HG02678 (cell line): Measurements from ENCODE around the gene ADAMTS4.

Source experiments
- ATAC-seq: cut with Tn5 transposase; IDR thresholded peaks from one replicate; pipeline ENCODE4 v1.9.1; 2021; ENCODE audit warnings: mild to moderate bottlenecking, moderate library complexity; ENCODE audit not compliant: unreplicated experiment

The ADAMTS4 gene

DNA sequence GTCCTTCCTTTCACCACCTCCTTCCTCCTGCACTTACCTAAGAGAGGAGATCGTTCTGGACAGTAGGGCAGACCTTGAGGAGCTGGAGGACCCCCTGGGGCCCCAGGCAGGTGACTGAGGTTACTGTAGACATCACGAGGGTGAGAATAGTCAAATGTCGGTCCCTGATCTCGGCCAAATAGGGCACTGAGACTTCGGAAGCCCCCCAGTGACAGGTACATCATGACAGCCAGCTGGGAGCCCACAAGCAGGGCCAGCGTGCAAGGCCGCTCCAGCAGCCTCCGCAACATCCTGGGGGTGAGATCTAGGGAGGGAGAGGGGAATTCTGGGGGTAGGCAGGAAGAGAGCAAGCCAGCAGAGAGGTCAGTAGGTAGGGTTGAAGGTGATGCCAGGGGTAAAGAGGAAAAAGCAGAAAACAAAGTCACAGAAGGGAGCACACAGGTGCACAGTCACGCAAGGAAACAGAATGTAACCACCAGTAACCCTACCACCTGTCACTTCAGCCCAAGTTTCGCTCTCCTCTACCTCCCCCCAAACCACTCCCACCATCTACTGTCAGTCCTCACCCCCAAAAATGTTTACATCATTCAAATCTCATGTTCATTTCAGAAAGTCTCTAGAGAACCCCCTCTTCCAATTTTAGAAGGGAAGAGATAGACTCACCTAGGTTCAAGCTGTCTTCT is 22.9 kb downstream of the ADAMTS4 start:
- peak; percentile 33 for ATAC-seq

GRCh38 chr1:161174911-161175310 is 23.9 kb downstream of the ADAMTS4 start:
- no peak for ATAC-seq

DNA sequence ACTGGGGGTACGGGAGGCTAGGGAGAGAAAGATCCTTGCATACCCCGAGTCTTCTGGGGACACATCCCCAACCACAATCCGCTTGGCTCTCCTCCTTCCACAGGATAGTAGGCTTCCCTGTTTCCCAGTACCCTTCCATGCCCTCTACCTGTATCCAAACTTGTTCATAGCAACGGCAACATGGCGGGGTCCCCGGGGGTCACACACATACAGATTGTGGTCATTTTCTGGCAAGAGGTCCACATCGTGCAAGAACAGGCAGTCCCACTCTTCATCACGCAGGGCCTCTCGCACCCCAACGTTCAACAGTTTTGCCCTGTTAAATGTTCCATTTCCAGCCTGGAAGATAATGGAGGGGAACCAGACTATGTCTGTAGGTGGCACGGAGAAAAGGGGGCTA is 25.1 kb downstream of the ADAMTS4 start:
- no peak for ATAC-seq

GRCh38 chr1:161172776-161173376 is 26.0 kb downstream of the ADAMTS4 start:
- ATAC-seq, result no peak

DNA sequence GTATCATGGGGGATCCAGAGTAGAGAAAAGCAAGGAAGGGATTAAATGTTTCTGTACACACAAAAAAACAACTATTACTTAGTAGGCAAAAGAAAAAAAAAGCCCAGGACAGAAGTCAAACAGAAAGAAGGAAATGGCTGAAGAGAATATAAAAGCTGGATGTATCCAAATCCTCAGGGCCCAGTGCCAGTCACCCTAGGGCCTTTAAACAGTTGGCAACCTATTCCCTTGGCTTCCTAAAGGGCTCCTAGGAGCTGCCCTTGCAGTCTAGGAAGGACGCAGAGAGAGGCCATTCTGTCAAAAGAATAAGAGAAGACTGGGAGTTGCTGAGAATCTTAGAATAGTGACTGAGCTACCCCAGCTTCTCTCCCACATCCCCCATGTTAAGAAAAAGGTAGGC is 26.5 kb downstream of the ADAMTS4 start:
- ATAC-seq, result no peak

DNA sequence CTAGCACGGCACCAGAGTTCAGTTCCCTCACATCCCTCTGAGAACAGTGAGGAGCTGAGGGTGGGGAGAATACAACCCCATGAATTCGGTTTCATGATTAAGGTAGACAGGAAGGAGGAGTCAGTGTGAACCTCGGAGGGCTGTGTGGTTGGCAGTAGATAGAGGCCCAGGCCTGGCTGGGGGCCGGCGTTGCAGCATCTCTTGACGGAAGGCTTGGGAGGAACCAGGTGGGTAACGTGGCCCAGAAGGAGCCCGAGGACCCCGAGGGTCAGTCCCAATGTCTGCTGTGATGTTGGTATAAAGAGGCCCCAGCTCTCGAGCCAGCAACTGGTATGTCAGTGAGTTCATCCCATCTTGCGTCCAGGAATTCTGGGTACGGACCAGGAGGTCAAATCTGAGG is 27.2 kb downstream of the ADAMTS4 start:
- no peak for ATAC-seq

DNA sequence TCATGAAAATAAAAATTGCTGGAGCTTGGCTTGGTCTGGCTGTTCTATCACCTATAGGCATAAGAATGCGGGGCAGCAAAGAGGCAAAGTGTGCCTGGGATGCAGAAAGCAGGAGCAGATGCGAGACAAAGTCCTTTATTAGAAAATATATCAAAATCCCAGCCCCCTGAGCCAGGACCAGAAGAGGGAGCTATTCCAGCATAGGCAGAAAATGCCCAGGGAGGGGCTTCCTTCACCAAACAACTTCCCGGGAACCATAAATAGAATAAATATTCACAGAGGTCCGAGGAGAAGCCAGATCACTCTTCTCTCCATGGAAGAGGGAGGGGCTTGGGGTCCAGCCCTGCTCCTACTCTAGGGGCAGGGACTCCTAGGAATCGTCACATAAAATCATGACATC is 27.7 kb downstream of the ADAMTS4 start:
- ATAC-seq, result no peak

GRCh38 chr1:161168906-161169305 is 29.9 kb downstream of the ADAMTS4 start:
- no peak for ATAC-seq

DNA sequence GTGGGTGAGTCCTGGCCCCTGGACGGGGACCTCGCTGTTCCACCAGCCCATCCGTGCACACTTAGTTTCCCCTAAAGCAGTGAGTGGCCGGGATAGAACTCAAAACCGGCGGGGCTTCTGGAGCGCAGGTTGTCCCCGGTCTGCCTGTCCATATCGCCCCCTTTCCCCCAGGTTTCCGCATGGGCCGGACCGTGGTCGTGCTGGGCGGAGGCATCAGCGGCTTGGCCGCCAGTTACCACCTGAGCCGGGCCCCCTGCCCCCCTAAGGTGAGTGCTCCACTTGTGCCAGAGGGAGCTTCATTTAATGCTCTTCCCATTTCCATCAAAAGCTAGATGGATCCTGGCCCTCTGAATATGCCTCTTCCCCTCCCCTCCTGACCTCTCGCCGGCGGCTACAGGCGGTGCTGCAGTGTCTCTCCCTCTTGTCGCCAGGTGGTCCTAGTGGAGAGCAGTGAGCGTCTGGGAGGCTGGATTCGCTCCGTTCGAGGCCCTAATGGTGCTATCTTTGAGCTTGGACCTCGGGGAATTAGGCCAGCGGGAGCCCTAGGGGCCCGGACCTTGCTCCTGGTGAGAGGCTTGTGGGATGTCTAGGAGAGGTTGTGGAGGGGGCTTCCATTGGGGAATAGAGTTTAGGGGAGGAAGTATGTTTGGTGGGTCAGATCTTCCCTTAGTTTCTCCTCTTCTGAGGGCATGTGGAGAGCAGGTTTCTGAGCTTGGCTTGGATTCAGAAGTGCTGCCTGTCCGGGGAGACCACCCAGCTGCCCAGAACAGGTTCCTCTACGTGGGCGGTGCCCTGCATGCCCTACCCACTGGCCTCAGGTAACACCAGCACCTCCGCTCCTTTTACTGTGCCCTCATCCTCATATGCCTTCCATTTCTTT is 31.9 kb downstream of the ADAMTS4 start:
- ATAC-seq, result no peak

GRCh38 chr1:161165742-161166668 is 32.8 kb downstream of the ADAMTS4 start, which contains the start of gene PPOX:
Gene PPOX (plus strand): TSS chr1:161166426. CDS start chr1:161166848, 422 bp downstream.
- ATAC-seq, result peak; percentile 94

DNA sequence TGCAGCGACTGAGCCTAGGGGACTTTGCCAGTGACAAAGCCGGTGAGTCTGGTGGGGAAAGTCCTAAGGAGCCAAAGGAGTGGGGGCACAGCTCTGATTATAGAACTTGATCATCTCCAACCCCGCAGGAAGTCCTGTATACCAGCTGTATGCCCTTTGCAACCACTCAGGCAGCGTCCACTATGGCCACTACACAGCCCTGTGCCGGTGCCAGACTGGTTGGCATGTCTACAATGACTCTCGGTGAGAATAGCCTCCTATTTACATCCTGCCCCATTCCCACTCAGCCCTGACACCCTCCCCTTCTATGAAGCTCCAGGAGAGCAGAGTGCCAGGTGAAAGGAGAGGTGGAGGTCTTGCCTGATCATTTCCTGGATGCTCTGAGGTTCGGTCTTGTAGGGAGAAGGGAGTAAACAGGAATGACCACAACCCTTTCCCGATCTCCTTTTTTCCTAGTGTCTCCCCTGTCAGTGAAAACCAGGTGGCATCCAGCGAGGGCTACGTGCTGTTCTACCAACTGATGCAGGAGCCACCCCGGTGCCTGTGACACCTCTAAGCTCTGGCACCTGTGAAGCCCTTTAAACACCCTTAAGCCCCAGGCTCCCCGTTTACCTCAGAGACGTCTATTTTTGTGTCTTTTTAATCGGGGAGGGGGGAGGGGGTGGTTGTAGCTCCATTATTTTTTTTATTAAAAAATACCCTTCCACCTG is 33.8 kb downstream of the ADAMTS4 start:
- ATAC-seq, result no peak

DNA sequence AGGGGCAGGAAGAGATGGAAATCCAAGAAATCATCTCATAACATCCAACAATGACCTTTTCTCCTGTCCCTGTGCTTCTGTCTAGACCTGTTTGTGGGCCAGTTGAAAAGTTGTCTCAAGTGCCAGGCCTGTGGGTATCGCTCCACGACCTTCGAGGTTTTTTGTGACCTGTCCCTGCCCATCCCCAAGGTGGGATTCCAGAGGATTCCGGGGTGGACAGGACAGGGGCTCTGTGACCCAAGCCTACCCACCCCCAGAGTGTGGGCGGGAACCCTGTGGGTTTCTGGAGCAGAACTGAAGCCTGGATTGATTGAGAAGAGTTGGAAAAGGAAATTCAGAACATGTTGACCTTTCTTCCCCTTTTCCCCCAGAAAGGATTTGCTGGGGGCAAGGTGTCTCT is 35.1 kb downstream of the ADAMTS4 start:
- ATAC-seq, result no peak

DNA sequence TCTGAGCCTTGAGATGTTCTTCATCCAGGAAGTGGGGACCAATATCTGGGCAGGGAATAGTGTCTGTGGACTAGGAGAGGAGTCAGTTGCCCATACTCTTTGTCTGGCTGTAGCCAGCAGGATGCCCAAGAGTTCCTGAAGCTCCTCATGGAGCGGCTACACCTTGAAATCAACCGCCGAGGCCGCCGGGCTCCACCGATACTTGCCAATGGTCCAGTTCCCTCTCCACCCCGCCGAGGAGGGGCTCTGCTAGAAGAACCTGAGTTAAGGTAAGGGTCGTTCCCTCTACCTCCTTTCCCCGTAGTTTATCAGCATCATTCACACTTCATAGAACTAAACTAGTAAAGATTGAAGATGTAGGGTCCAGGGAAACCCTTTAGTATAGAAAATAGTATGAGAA is 36.0 kb downstream of the ADAMTS4 start:
- ATAC-seq, result no peak

DNA sequence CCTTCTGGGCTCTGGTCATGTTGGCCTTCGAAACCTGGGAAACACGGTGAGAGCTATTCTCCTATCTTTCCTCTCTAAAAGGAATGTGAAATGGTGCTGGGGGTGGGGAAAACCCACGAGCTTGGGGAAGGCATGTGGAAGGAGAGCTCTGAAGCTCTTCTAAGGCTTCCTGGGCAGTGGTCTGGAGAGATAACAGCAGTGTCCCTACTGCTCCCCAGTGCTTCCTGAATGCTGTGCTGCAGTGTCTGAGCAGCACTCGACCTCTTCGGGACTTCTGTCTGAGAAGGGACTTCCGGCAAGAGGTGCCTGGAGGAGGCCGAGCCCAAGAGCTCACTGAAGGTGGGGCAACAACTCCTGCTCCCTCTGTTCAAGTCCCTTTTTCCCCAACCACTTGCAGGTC is 36.8 kb downstream of the ADAMTS4 start:
- ATAC-seq, result no peak

GRCh38 chr1:161161652-161162051 is 37.2 kb downstream of the ADAMTS4 start:
- ATAC-seq, result no peak

DNA sequence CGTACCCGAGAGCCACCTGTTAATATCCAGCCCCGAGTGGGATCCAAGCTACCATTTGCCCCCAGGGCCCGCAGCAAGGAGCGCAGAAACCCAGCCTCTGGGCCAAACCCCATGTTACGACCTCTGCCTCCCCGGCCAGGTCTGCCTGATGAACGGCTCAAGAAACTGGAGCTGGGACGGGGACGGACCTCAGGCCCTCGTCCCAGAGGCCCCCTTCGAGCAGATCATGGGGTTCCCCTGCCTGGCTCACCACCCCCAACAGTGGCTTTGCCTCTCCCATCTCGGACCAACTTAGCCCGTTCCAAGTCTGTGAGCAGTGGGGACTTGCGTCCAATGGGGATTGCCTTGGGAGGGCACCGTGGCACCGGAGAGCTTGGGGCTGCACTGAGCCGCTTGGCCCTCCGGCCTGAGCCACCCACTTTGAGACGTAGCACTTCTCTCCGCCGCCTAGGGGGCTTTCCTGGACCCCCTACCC is 38.1 kb downstream of the ADAMTS4 start:
- ATAC-seq, result no peak

DNA sequence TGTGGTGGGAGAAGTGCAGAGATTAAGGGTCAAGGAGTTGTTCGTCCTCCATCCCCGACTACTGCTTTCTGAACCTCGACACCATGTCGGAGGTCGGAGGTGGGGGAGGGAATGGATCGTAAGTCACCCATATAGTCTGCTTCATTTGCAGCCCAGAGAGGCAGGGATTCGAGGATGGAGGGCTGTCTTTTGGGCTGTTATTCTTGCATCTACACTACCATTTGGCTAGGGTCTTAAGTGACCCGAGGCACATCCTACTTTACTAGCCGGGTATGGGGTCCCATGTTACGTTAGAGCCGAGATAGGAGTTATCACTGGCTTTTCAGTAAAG is 39.0 kb downstream of the ADAMTS4 start:
- ATAC-seq, result no peak

- peak; percentile 84 for ATAC-seq
These were observed 39.6 kb downstream of the ADAMTS4 start, which contains the start of gene USP21 for GRCh38 chr1:161159087-161159912. Gene USP21 (plus strand): TSS chr1:161159500. CDS start chr1:161160641, 1,141 bp downstream.
